ENCODE results near the gene AATK. TPM values are rescaled to one million over a fixed set of nuclear protein-coding genes. Genes with fewer than 3 reads are reported as not detected.

AATK gene
- total and polyA plus RNA-seq, 2 of the 13 experiments (the other 11 are each of a cell fraction or from before 2014, with no cell fraction given), result 2.9 to 8.4 TPM

GRCh38 chr17:81165246-81166032 is 582 bp downstream of the AATK start, which contains the start of gene PVALEF (continued):
- TF ChIP-seq CTCF (CRISPR knock-in tag; IDR thresholded peaks at IDR 0.05) (peak; percentile 25), KLF16 (CRISPR knock-in tag; IDR thresholded peaks at IDR 0.05) (peak in 1 of 2 experiments; percentile 64; a peak in 1 of 4 replicates), SMARCC2 (IDR thresholded peaks at IDR 0.05) (no peak), EZH2 (conservative IDR thresholded peaks at IDR 0.05; ENCODE audit: low read depth, low read length) (no peak), YEATS4 (CRISPR knock-in tag; IDR thresholded peaks at IDR 0.05; ENCODE audit: borderline replicate concordance) (peak; percentile 81; the same call in 1 of the 2 replicates), NONO (IDR thresholded peaks at IDR 0.05) (no peak), NONO (CRISPR knock-in tag; conservative IDR thresholded peaks at IDR 0.05) (peak; percentile 92), ZNF775 (CRISPR knock-in tag; IDR thresholded peaks at IDR 0.05; ENCODE audit: borderline replicate concordance) (no peak), ZNF530 (CRISPR knock-in tag; IDR thresholded peaks at IDR 0.05; ENCODE audit: low read depth) (peak; percentile 89; the same call in 1 of the 2 replicates), TCF12 (IDR thresholded peaks at IDR 0.05) (no peak), TCF12 (CRISPR knock-in tag; IDR thresholded peaks at IDR 0.05) (peak; percentile 38; the same call in 1 of the 2 replicates), ZNF3 (CRISPR knock-in tag; IDR thresholded peaks at IDR 0.05) (no peak), RFX1 (IDR thresholded peaks at IDR 0.05) (no peak), KDM2A (CRISPR knock-in tag; IDR thresholded peaks at IDR 0.05; ENCODE audit: borderline replicate concordance, low read depth) (peak; percentile 84), ZNF549 (CRISPR knock-in tag; IDR thresholded peaks at IDR 0.05) (peak; percentile 52; the same call in 1 of the 2 replicates), PHF21A (CRISPR knock-in tag; IDR thresholded peaks at IDR 0.05) (peak; percentile 86), ZNF550 (CRISPR knock-in tag; IDR thresholded peaks at IDR 0.05; ENCODE audit: borderline replicate concordance) (0 out of 2 replicates have a peak, but pooled peaks have one; percentile 88), NR2C2 (CRISPR knock-in tag; IDR thresholded peaks at IDR 0.05; ENCODE audit: borderline replicate concordance) (peak; percentile 63; the same call in 1 of the 2 replicates), SSRP1 (CRISPR knock-in tag; IDR thresholded peaks at IDR 0.05) (no peak), ZNF343 (CRISPR knock-in tag; IDR thresholded peaks at IDR 0.05) (no peak), ZNF552 (CRISPR knock-in tag; IDR thresholded peaks at IDR 0.05; ENCODE audit: borderline replicate concordance) (peak; percentile 94), ZFP82 (CRISPR knock-in tag; IDR thresholded peaks at IDR 0.05; ENCODE audit: borderline replicate concordance) (peak; percentile 48; the same call in 1 of the 2 replicates)
- TF ChIP-seq, protein P1, sequence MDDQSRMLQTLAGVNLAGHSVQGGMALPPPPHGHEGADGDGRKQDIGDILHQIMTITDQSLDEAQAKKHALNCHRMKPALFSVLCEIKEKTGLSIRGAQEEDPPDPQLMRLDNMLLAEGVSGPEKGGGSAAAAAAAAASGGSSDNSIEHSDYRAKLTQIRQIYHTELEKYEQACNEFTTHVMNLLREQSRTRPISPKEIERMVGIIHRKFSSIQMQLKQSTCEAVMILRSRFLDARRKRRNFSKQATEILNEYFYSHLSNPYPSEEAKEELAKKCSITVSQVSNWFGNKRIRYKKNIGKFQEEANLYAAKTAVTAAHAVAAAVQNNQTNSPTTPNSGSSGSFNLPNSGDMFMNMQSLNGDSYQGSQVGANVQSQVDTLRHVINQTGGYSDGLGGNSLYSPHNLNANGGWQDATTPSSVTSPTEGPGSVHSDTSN (CRISPR knock-in tag; IDR thresholded peaks at IDR 0.05; ENCODE audit: borderline replicate concordance), result no peak
- TF ChIP-seq, protein P2, sequence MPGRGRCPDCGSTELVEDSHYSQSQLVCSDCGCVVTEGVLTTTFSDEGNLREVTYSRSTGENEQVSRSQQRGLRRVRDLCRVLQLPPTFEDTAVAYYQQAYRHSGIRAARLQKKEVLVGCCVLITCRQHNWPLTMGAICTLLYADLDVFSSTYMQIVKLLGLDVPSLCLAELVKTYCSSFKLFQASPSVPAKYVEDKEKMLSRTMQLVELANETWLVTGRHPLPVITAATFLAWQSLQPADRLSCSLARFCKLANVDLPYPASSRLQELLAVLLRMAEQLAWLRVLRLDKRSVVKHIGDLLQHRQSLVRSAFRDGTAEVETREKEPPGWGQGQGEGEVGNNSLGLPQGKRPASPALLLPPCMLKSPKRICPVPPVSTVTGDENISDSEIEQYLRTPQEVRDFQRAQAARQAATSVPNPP (CRISPR knock-in tag; IDR thresholded peaks at IDR 0.05), result no peak

Data from HepG2 (cell line).